PFSK-1 (cell line): ENCODE results near the gene SLC6A5.

ENCODE experiments used
- FOXP2 ChIP-seq: optimal IDR thresholded peaks from 2 replicates; pipeline ENCODE3; 2011; ENCODE audit warnings: borderline replicate concordance, control low read depth, inconsistent platforms; ENCODE audit not compliant: insufficient read depth; ENCODE audit errors: extremely low read length, extremely low read depth
- POLR2AphosphoS5 ChIP-seq: IDR thresholded peaks from 2 replicates; pipeline ENCODE4 v1.6.1; 2012; ENCODE audit warnings: low read depth, mild to moderate bottlenecking, control low read depth, low read length, moderate library complexity
- SIN3A ChIP-seq: IDR thresholded peaks from 2 replicates; pipeline ENCODE4 v1.6.1; 2012; ENCODE audit warnings: mild to moderate bottlenecking, low read length, moderate library complexity, borderline replicate concordance; ENCODE audit not compliant: insufficient read depth
- TAF1 ChIP-seq: IDR thresholded peaks from 2 replicates; pipeline ENCODE4 v1.6.1; 2012; ENCODE audit warnings: low read length, control low read depth, borderline replicate concordance; ENCODE audit not compliant: insufficient read depth
- TF ChIP-seq, protein P1 (sequence below), 2 experiments: IDR thresholded peaks; 2 replicates each; pipeline versions ENCODE4 v1.6.1 to v1.8.0; 2011 to 2012; ENCODE audit warnings: low read depth in 2 of 2, low read length in 2 of 2, control low read depth in 1 of 2, inconsistent platforms in 1 of 2, mild to moderate bottlenecking in 1 of 2, moderate library complexity in 1 of 2; ENCODE audit not compliant: insufficient read depth in 1 of 2

SLC6A5 gene

DNA sequence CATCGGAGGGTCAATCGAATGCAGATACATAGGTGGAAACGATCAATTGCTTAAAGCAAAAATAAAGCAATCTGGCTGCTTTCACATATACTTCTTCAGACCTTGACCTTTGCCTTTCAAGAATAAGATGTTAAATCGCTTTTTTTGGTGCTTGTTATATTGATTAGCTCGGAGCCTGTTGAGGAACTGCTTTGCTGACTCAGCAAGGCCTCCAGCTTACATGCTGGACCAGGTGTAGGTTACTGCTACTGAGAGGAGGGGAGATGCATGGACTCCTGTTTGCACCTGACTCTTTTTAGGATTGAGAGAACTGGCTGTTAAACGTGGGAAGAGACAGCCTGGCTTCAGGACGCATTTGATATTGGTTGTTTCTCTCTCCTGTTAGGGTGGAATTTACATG, 38.7 kb downstream of the SLC6A5 start:
- TF ChIP-seq, protein P1, sequence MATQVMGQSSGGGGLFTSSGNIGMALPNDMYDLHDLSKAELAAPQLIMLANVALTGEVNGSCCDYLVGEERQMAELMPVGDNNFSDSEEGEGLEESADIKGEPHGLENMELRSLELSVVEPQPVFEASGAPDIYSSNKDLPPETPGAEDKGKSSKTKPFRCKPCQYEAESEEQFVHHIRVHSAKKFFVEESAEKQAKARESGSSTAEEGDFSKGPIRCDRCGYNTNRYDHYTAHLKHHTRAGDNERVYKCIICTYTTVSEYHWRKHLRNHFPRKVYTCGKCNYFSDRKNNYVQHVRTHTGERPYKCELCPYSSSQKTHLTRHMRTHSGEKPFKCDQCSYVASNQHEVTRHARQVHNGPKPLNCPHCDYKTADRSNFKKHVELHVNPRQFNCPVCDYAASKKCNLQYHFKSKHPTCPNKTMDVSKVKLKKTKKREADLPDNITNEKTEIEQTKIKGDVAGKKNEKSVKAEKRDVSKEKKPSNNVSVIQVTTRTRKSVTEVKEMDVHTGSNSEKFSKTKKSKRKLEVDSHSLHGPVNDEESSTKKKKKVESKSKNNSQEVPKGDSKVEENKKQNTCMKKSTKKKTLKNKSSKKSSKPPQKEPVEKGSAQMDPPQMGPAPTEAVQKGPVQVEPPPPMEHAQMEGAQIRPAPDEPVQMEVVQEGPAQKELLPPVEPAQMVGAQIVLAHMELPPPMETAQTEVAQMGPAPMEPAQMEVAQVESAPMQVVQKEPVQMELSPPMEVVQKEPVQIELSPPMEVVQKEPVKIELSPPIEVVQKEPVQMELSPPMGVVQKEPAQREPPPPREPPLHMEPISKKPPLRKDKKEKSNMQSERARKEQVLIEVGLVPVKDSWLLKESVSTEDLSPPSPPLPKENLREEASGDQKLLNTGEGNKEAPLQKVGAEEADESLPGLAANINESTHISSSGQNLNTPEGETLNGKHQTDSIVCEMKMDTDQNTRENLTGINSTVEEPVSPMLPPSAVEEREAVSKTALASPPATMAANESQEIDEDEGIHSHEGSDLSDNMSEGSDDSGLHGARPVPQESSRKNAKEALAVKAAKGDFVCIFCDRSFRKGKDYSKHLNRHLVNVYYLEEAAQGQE (IDR thresholded peaks at IDR 0.05; ENCODE audit: insufficient read depth in 1 of 2, low read depth in 2 of 2, low read length in 2 of 2) = no peak
- TF ChIP-seq TAF1 = no peak
- no peak for TF ChIP-seq FOXP2
- TF ChIP-seq POLR2AphosphoS5 = no peak
- no peak for TF ChIP-seq SIN3A

DNA sequence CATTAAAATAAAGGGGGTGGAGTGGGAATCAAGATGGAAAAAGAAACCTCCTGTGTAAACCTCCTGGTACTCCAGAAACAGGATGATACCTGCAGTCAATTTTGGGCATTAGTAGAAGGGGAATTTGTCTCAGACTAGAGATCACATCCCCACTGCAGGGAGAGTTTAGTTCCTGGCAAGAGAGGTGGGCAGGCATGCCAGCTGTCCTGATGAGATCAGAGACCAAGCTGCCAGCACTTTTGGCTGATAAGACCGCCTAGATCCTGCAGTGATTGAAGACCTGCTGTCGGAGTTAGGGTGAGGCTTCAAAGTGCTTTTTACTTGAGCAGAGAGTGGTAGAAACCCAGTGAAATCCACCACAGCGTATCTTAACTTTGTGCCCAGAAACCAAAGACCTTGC, 40.3 kb downstream of the SLC6A5 start:
- TF ChIP-seq SIN3A (no peak), FOXP2 (no peak), POLR2AphosphoS5 (no peak), TAF1 (no peak)
- TF ChIP-seq, protein P1 (IDR thresholded peaks at IDR 0.05; ENCODE audit: insufficient read depth in 1 of 2, low read depth in 2 of 2, low read length in 2 of 2) = no peak

DNA sequence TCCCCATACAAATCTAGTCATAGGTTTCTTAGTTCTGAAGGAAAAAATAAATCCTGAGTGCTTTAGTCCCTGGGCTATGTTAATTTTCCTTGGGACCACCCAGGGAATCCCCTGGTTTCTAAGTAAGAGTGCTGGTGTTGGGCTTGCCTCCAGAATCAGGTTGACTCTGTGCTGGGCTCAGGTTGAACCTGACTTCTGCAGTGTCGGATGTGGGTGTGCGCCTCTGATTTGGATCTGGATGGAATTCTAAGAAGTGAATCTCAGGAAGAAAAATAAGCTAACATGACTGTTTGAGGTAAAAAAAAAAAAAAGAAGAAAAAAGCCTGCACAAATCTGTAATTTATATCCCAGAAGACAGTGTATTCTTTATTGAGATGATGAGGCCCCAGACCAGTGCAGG, 41.0 kb downstream of the SLC6A5 start:
- TF ChIP-seq SIN3A = no peak
- no peak for TF ChIP-seq POLR2AphosphoS5
- TF ChIP-seq FOXP2 = no peak
- TF ChIP-seq, protein P1 (IDR thresholded peaks at IDR 0.05; ENCODE audit: insufficient read depth in 1 of 2, low read depth in 2 of 2, low read length in 2 of 2) = no peak
- no peak for TF ChIP-seq TAF1

DNA sequence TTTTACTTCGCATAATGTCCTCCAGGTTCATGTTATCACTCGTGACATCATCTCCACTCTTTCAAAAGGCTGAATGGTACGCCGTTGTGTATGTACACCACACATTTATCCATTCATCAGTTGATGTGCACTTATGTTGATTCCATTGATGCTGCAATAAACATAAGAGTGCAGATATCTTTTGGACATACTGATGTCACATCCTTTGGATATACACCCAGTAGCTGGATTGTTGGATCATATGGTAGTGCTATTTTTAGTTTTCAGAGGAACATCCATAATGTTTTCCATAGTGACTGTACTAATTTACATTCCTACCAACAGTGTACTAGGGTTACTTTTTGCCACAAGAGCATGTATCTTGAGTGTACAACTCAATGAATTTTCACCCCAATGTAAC, 45.0 kb downstream of the SLC6A5 start:
- no peak for TF ChIP-seq POLR2AphosphoS5
- TF ChIP-seq FOXP2 = no peak
- no peak for TF ChIP-seq SIN3A
- TF ChIP-seq TAF1 = no peak
- TF ChIP-seq, protein P1 (IDR thresholded peaks at IDR 0.05; ENCODE audit: insufficient read depth in 1 of 2, low read depth in 2 of 2, low read length in 2 of 2) = no peak
